ENCODE results near the gene SLC16A10.

- TF ChIP-seq CTCF (IDR thresholded peaks at IDR 0.05; ENCODE audit: extremely low read depth in 1 of 2, insufficient read depth in 1 of 2, low read depth in 1 of 2, low read length in 2 of 2), result no peak
- no peak for TF ChIP-seq EZH2 (IDR thresholded peaks at IDR 0.05; ENCODE audit: borderline replicate concordance, low read depth, low read length, severe bottlenecking)
- TF ChIP-seq MYC (IDR thresholded peaks at IDR 0.05; ENCODE audit: low read depth, low read length), result no peak
- TF ChIP-seq POLR2A (IDR thresholded peaks at IDR 0.05; ENCODE audit: low read depth, low read length), result no peak
- no peak for TF ChIP-seq MAX (IDR thresholded peaks at IDR 0.05; ENCODE audit: insufficient read depth, insufficient read length)
- no peak for TF ChIP-seq FOS (IDR thresholded peaks at IDR 0.05; ENCODE audit: borderline replicate concordance, insufficient read depth, low read length)
- no peak for TF ChIP-seq POLR2AphosphoS5 (IDR thresholded peaks at IDR 0.05; ENCODE audit: insufficient read depth, low read depth, low read length)
Observed at GRCh38 chr6:111147440-111147839, 60.1 kb downstream of the SLC16A10 start.

All from endothelial cell of umbilical vein (primary cell).